Breast epithelium (tissue), 4 donors: ENCODE data around the gene TBPL2. TPM values are rescaled to one million over a fixed set of nuclear protein-coding genes. Genes with fewer than 3 reads are reported as not detected.

Source experiments
- DNase-seq, 2 donors: peaks; one replicate each; pipeline ENCODE4 v3.0.0-alpha.2; 2019; ENCODE audit warnings: low spot score in 2 of 2
- H3K27ac ChIP-seq, 2 donors: fragments of 200-600 bp; sonication (generic) in 1 of 2; one replicate each; pipeline ENCODE4 v1.5.1; 2016 to 2019; ENCODE audit warnings: mild to moderate bottlenecking in 1 of 2
- H3K27me3 ChIP-seq, 2 donors: fragments of 200-600 bp; sonication (generic) in 1 of 2; one replicate each; pipeline versions ENCODE4 v1.5.1 to v1.6.0; 2017 to 2019; ENCODE audit warnings: control low read depth in 1 of 2, mild to moderate bottlenecking in 1 of 2
- H3K36me3 ChIP-seq: fragments of 200-600 bp; one replicate; pipeline ENCODE4 v1.5.1; 2019
- H3K4me1 ChIP-seq, 2 donors: fragments of 200-600 bp; sonication (generic); one replicate each; pipeline ENCODE4 v1.5.1; 2016 to 2019; ENCODE audit warnings: control low read depth in 1 of 2
- H3K4me3 ChIP-seq, 3 donors: fragments of 200-600 bp; sonication (generic); 1 replicate in 2 of 3; 2 replicates in 1 of 3; pipeline ENCODE4 v1.5.1; 2016 to 2019; ENCODE audit warnings: mild to moderate bottlenecking in 3 of 3, moderate library complexity in 2 of 3
- H3K9me3 ChIP-seq, 2 donors: fragments of 200-600 bp; sonication (generic) in 1 of 2; one replicate each; pipeline ENCODE4 v1.5.1; 2016 to 2019; ENCODE audit warnings: control low read depth in 1 of 2
- CTCF ChIP-seq, 3 donors: fragments of 450-650 bp; IDR thresholded peaks; one replicate each; pipeline ENCODE4 v1.5.1; 2016 to 2017; ENCODE audit warnings: antibody characterized with exemption in 3 of 3, mild to moderate bottlenecking in 3 of 3, moderate library complexity in 3 of 3
- POLR2A ChIP-seq: fragments of 450-650 bp; IDR thresholded peaks from one replicate; pipeline ENCODE4 v1.6.1; 2016; ENCODE audit warnings: antibody characterized with exemption, mild to moderate bottlenecking, moderate library complexity
- POLR2AphosphoS5 ChIP-seq, 3 donors: sonication (generic); formaldehyde crosslinking; IDR thresholded peaks; one replicate each; pipeline ENCODE4 v1.6.1; 2017; ENCODE audit warnings: antibody characterized with exemption in 3 of 3
- intact Hi-C: fragments of 100-400 bp; cut with DNase I; formaldehyde crosslinking; loops from one replicate; pipeline ENCODE4 v1.15.1; 2023; ENCODE audit warnings: low total_unique reads
- total RNA-seq, 3 donors: library from RNA; depleted of rRNA; stranded (reverse); fragments of >200 nt; gene quantifications; one replicate each; pipeline ENCODE4 v1.1.0, GENCODE V29; 2016

TBPL2 gene
- total RNA-seq, 3 donors from 2014 or later = not detected

GRCh38 chr14:55416866-55417265 lies 23.6 kb downstream of the TBPL2 start:
- no peaks in the 10 kb centered on the region for H3K27me3 ChIP-seq
- H3K4me1 ChIP-seq = peaks cover 0 to 5% of the 10 kb centered on the region in 2 donors
- no peaks in the 10 kb centered on the region for H3K36me3 ChIP-seq
- TF ChIP-seq CTCF (IDR thresholded peaks at IDR 0.05) = no peak
- TF ChIP-seq POLR2A = no peak
- no peak for TF ChIP-seq POLR2AphosphoS5 (IDR thresholded peaks at IDR 0.05)
- H3K9me3 ChIP-seq = no peaks in the 10 kb centered on the region
- no peak overlapping the region for H3K27ac ChIP-seq
- intact Hi-C loops = no loop called here
- no peak for DNase-seq
- no peak overlapping the region for H3K4me3 ChIP-seq

GRCh38 chr14:55414551-55414950 lies 25.9 kb downstream of the TBPL2 start:
- peaks cover 0 to 7% of the 10 kb centered on the region in 2 donors for H3K4me1 ChIP-seq
- no peaks in the 10 kb centered on the region for H3K36me3 ChIP-seq
- no peak for DNase-seq
- TF ChIP-seq POLR2AphosphoS5 (IDR thresholded peaks at IDR 0.05) = no peak
- TF ChIP-seq CTCF (IDR thresholded peaks at IDR 0.05) = no peak
- no peak for TF ChIP-seq POLR2A
- no peak overlapping the region for H3K4me3 ChIP-seq
- intact Hi-C loops = no loop called here
- H3K27ac ChIP-seq = no peak overlapping the region
- no peaks in the 10 kb centered on the region for H3K27me3 ChIP-seq
- H3K9me3 ChIP-seq = no peaks in the 10 kb centered on the region

GRCh38 chr14:55412676-55413075 lies 27.7 kb downstream of the TBPL2 start:
- intact Hi-C loops = no loop called here
- Histone ChIP-seq H3K27ac (peak overlapping the region; percentile 93 to 96), H3K36me3 (no peaks in the 10 kb centered on the region)

GRCh38 chr14:55411426-55412389 lies 28.7 kb downstream of the TBPL2 start, which contains the start of gene ATG14:
Gene ATG14, minus strand, starts transcription at chr14:55411830. Its CDS starts 8 bp downstream, at chr14:55411822.
- Histone ChIP-seq H3K9me3 (no peaks in the 10 kb centered on the region), H3K27me3 (no peaks in the 10 kb centered on the region), H3K36me3 (no peaks in the 10 kb centered on the region), H3K27ac (peak within 1 kb of the TSS; percentile 93 to 96), H3K4me1 (peaks cover 0 to 13% of the 10 kb centered on the region in 2 donors), H3K4me3 (peak within 1 kb of the TSS; percentile 91 to 98 (median 95))
- intact Hi-C loops = no loop called here
- DNase-seq = peak; percentile 78 to 84
- peak; percentile 67 to 90 (median 88) for TF ChIP-seq POLR2AphosphoS5 (IDR thresholded peaks at IDR 0.05)
- no peak for TF ChIP-seq CTCF (IDR thresholded peaks at IDR 0.05)
- peak; percentile 53 for TF ChIP-seq POLR2A

More at GRCh38 chr14:55412676-55413075, 27.7 kb downstream of the TBPL2 start:
- H3K27me3 ChIP-seq = no peaks in the 10 kb centered on the region
- H3K4me1 ChIP-seq = peaks cover 0 to 13% of the 10 kb centered on the region in 2 donors
- no peaks in the 10 kb centered on the region for H3K9me3 ChIP-seq
- peak overlapping the region in 2 of 3 donors; percentile 95 to 98 for H3K4me3 ChIP-seq
- TF ChIP-seq POLR2AphosphoS5 (IDR thresholded peaks at IDR 0.05) (peak in 1 of 3 donors; percentile 43), POLR2A (no peak)
- DNase-seq = no peak

- DNase-seq = no peak
- Histone ChIP-seq H3K36me3 (no peaks in the 10 kb centered on the region), H3K9me3 (no peaks in the 10 kb centered on the region), H3K27ac (peak overlapping the region; percentile 93 to 96), H3K4me3 (peak overlapping the region; percentile 91 to 98 (median 95)), H3K4me1 (peaks cover 0 to 13% of the 10 kb centered on the region in 2 donors), H3K27me3 (no peaks in the 10 kb centered on the region)
- TF ChIP-seq POLR2AphosphoS5 (IDR thresholded peaks at IDR 0.05) (no peak), CTCF (IDR thresholded peaks at IDR 0.05) (no peak), POLR2A (no peak)
- intact Hi-C loops = no loop called here
Observed at GRCh38 chr14:55410876-55411275, 29.5 kb downstream of the TBPL2 start.
